Activated T-helper 2 cell treated with anti-CD3 and anti-CD28 coated beads, Interferon-gamma antibody, Interleukin-2, Interleukin-4, amounts not matched to agents 10 μg/mL and 5 μg/mL and 100 μg/mL, durations not matched to agents 14 hours and 24 hours and 36 hours (primary cell): ENCODE results near the gene TMC6. TPM values are rescaled to one million over a fixed set of nuclear protein-coding genes. Genes with fewer than 3 reads are reported as not detected.
"Not testable (repeated sequence)": the region's sequence is repeated elsewhere in the genome, so short reads cannot be mapped to it uniquely, and the experiment has no call there.

Experiments used
- DNase-seq: peaks from one replicate; pipeline ENCODE4 v3.0.0; 2021; ENCODE audit warnings: low spot score
- H3K27ac Mint-ChIP-seq: one replicate; pipeline ENCODE4 v1.8.0; 2021; ENCODE audit warnings: mixed read lengths
- H3K27me3 Mint-ChIP-seq: one replicate; pipeline ENCODE4 v1.8.0; 2021; ENCODE audit warnings: low read depth, mixed read lengths
- H3K36me3 Mint-ChIP-seq: one replicate; pipeline ENCODE4 v1.8.0; 2021; ENCODE audit warnings: low read depth, mixed read lengths
- H3K4me1 Mint-ChIP-seq: one replicate; pipeline ENCODE4 v1.8.0; 2021; ENCODE audit warnings: low read depth, mixed read lengths
- H3K4me3 Mint-ChIP-seq: one replicate; pipeline ENCODE4 v1.8.0; 2021; ENCODE audit warnings: low read depth, mild to moderate bottlenecking, moderate library complexity, mixed read lengths
- H3K9me3 Mint-ChIP-seq: one replicate; pipeline ENCODE4 v1.8.0; 2021; ENCODE audit warnings: mixed read lengths
- intact Hi-C: fragments of 100-400 bp; cut with micrococcal nuclease; formaldehyde crosslinking; loops from one replicate; pipeline ENCODE4 v1.15.1; 2023
- total RNA-seq: library from RNA; stranded (reverse); gene quantifications from 2 replicates; pipeline ENCODE4 v1.2.3, GENCODE V29; 2022

The TMC6 gene
- total RNA-seq, 1 donor from 2014 or later = 240 TPM

GRCh38 chr17:78121801-78122215 is 6.7 kb downstream of the TMC6 start:
- Mint-ChIP-seq H3K4me1 (peaks cover 51% of the 10 kb centered on the region), H3K27ac (peak overlapping the region; percentile 55), H3K4me3 (peak overlapping the region; percentile 80), H3K36me3 (peaks cover 62% of the 10 kb centered on the region), H3K9me3 (no peaks in the 10 kb centered on the region), H3K27me3 (no peaks in the 10 kb centered on the region)
- DNase-seq = no peak
- intact Hi-C loops = loop anchor here (1.0 to 10.0 kb wide), 3 partner anchors 8 to 1387 kb away; partner anchors contain the start of genes MFSD11, SRSF2 and TMC8

GRCh38 chr17:78120971-78121800 is 7.4 kb downstream of the TMC6 start:
- peaks cover 50% of the 10 kb centered on the region for H3K4me1 Mint-ChIP-seq
- peak overlapping the region; percentile 55 for H3K27ac Mint-ChIP-seq
- intact Hi-C loops = loop anchor here (1.0 to 10.0 kb wide), 3 partner anchors 9 to 1386 kb away; partner anchors contain the start of genes MFSD11, SRSF2 and TMC8
- H3K27me3 Mint-ChIP-seq = no peaks in the 10 kb centered on the region
- H3K36me3 Mint-ChIP-seq = peaks cover 60% of the 10 kb centered on the region
- H3K9me3 Mint-ChIP-seq = no peaks in the 10 kb centered on the region
- DNase-seq = peak; percentile 69
- H3K4me3 Mint-ChIP-seq = peak overlapping the region; percentile 80

GRCh38 chr17:78120537-78120936 is 8.0 kb downstream of the TMC6 start:
- DNase-seq = no peak
- Mint-ChIP-seq H3K27ac (no peak overlapping the region), H3K9me3 (no peaks in the 10 kb centered on the region), H3K27me3 (no peaks in the 10 kb centered on the region), H3K4me3 (peak overlapping the region; percentile 2), H3K36me3 (peaks cover 56% of the 10 kb centered on the region), H3K4me1 (peaks cover 48% of the 10 kb centered on the region)
- intact Hi-C loops = loop anchor here (10.0 kb wide), 2 partner anchors 666 to 1386 kb away; partner anchors contain the start of genes MFSD11 and SRSF2

- no peaks in the 10 kb centered on the region for H3K27me3 Mint-ChIP-seq
- no peak overlapping the region for H3K4me3 Mint-ChIP-seq
- no peak overlapping the region for H3K27ac Mint-ChIP-seq
- DNase-seq = no peak
- H3K9me3 Mint-ChIP-seq = no peaks in the 10 kb centered on the region
- intact Hi-C loops = no loop called here
- peaks cover 62% of the 10 kb centered on the region for H3K36me3 Mint-ChIP-seq
- peaks cover 54% of the 10 kb centered on the region for H3K4me1 Mint-ChIP-seq
Observed at GRCh38 chr17:78118801-78119241, 9.7 kb downstream of the TMC6 start.

- Mint-ChIP-seq H3K4me1 (peaks cover 49% of the 10 kb centered on the region), H3K27ac (peak overlapping the region; percentile 12), H3K4me3 (no peak overlapping the region), H3K9me3 (no peaks in the 10 kb centered on the region), H3K36me3 (peaks cover 60% of the 10 kb centered on the region), H3K27me3 (no peaks in the 10 kb centered on the region)
- intact Hi-C loops = no loop called here
- no peak for DNase-seq
Observed at GRCh38 chr17:78117027-78117981, 11.3 kb downstream of the TMC6 start.

GRCh38 chr17:78116411-78116810 is 12.1 kb downstream of the TMC6 start:
- Mint-ChIP-seq H3K27ac (no peak overlapping the region), H3K4me1 (peaks cover 41% of the 10 kb centered on the region), H3K27me3 (no peaks in the 10 kb centered on the region), H3K36me3 (peaks cover 51% of the 10 kb centered on the region), H3K9me3 (no peaks in the 10 kb centered on the region), H3K4me3 (no peak overlapping the region)
- DNase-seq = no peak
- intact Hi-C loops = no loop called here

- DNase-seq, H3K4me3 Mint-ChIP-seq, H3K27ac Mint-ChIP-seq, H3K9me3 Mint-ChIP-seq, H3K27me3 Mint-ChIP-seq, intact Hi-C loops: not testable (repeated sequence)
- peaks cover 36% of the 10 kb centered on the region for H3K4me1 Mint-ChIP-seq
- H3K36me3 Mint-ChIP-seq = peaks cover 50% of the 10 kb centered on the region
Observed at GRCh38 chr17:78115803-78116202, 12.8 kb downstream of the TMC6 start.

- DNase-seq = no peak
- H3K4me1 Mint-ChIP-seq = peaks cover 30% of the 10 kb centered on the region
- no peak overlapping the region for H3K4me3 Mint-ChIP-seq
- intact Hi-C loops = no loop called here
- H3K36me3 Mint-ChIP-seq = peaks cover 50% of the 10 kb centered on the region
- H3K27ac Mint-ChIP-seq = peak overlapping the region; percentile 42
- H3K9me3 Mint-ChIP-seq = no peaks in the 10 kb centered on the region
- H3K27me3 Mint-ChIP-seq = no peaks in the 10 kb centered on the region
Observed at GRCh38 chr17:78114831-78115723, 13.5 kb downstream of the TMC6 start.

GRCh38 chr17:78113804-78114785 is 14.5 kb downstream of the TMC6 start:
- Mint-ChIP-seq H3K27ac (peak overlapping the region; percentile 77), H3K36me3 (peaks cover 54% of the 10 kb centered on the region), H3K9me3 (no peaks in the 10 kb centered on the region), H3K4me3 (no peak overlapping the region), H3K4me1 (peaks cover 30% of the 10 kb centered on the region), H3K27me3 (no peaks in the 10 kb centered on the region)
- intact Hi-C loops = loop anchor here (1.0 to 2.0 kb wide), 3 partner anchors 13 to 63 kb away; no protein-coding TSS in a partner anchor
- no peak for DNase-seq

GRCh38 chr17:78112518-78113471 is 15.8 kb downstream of the TMC6 start:
- peaks cover 32% of the 10 kb centered on the region for H3K4me1 Mint-ChIP-seq
- peaks cover 62% of the 10 kb centered on the region for H3K36me3 Mint-ChIP-seq
- H3K9me3 Mint-ChIP-seq = no peaks in the 10 kb centered on the region
- H3K27ac Mint-ChIP-seq = peak overlapping the region; percentile 84
- no peak overlapping the region for H3K4me3 Mint-ChIP-seq
- peak; percentile 69 for DNase-seq
- no peaks in the 10 kb centered on the region for H3K27me3 Mint-ChIP-seq
- intact Hi-C loops = loop anchor here (1.0 to 2.0 kb wide), 3 partner anchors 15 to 64 kb away; no protein-coding TSS in a partner anchor
